HCT116 (cell line): Measurements from ENCODE around the gene GNAS-AS1. TPM values are rescaled to one million over a fixed set of nuclear protein-coding genes. Genes with fewer than 3 reads are reported as not detected.

ENCODE experiments used
- ATAC-seq: fragments of 200-7000 bp; cut with Tn5 transposase; 2 replicates; pipeline ENCODE4 v1.9.1; 2020; ENCODE audit warnings: mild to moderate bottlenecking, moderate library complexity
- BruUV-seq: library from RNA; stranded (reverse); fragments of 400-500 nt; replicated peaks from 2 replicates; lab custom pipeline; 2021; lab: Mats Ljungman, UMichigan
- CTCF ChIA-PET: fragments of 300-600 bp; sonication (Branson Sonifier 250); formaldehyde crosslinking; loops from one replicate; lab custom pipeline; 2021; ENCODE audit warnings: antibody characterized with exemption; lab: Charles Lee
- POLR2A ChIA-PET: fragments of 300-600, 350-600 bp; sonication (Branson Sonifier 250); formaldehyde crosslinking; loops from one replicate; lab custom pipeline; 2021; ENCODE audit warnings: antibody characterized with exemption; lab: Charles Lee
- RAD21 ChIA-PET, 2 experiments: fragments of 300-600 bp; sonication (Branson Sonifier 250); formaldehyde crosslinking; loops; one replicate each; lab custom pipeline; 2023; ENCODE audit warnings: low total read pairs in 2 of 2; ENCODE audit not compliant: uncharacterized antibody in 2 of 2, unreplicated experiment in 2 of 2, low non-redundant PET in 1 of 2; lab: Charles Lee
- DNase-seq: peaks from one replicate; pipeline ENCODE4 v3.0.0-alpha.2; 2010; ENCODE audit warnings: low read depth, low spot score
- H2AFZ ChIP-seq: fragments of 200-600 bp; shearing (Covaris generic), sonication (generic); 2 replicates; pipeline ENCODE4 v1.6.1; 2017; ENCODE audit warnings: low read depth, mixed run types, mixed read lengths, antibody characterized with exemption, low read length; ENCODE audit not compliant: poor library complexity, severe bottlenecking
- H3K27ac ChIP-seq: 2 replicates; pipeline ENCODE4 v1.5.1; 2012; ENCODE audit warnings: low read depth, low read length
- H3K27me3 ChIP-seq: fragments of 200-600 bp; sonication (generic); 2 replicates; pipeline ENCODE4 v1.6.1; 2016; ENCODE audit warnings: mixed run types, low read length, mixed read lengths; ENCODE audit not compliant: insufficient read depth
- H3K36me3 ChIP-seq, 2 experiments: fragments of 200-500 bp in 1 of 2; fragments of 200-600 bp in 1 of 2; sonication (Bioruptor generic) in 1 of 2; sonication (generic) in 1 of 2; 2 replicates each; pipeline versions ENCODE4 v1.5.1 to v1.6.1; 2014 to 2016; ENCODE audit warnings: low read length in 2 of 2, inconsistent platforms in 1 of 2, mixed read lengths in 1 of 2, mixed run types in 1 of 2; ENCODE audit not compliant: insufficient read depth in 2 of 2, control insufficient read depth in 1 of 2
- H3K4me1 ChIP-seq, 2 experiments: fragments of 200-600 bp in 1 of 2; sonication (generic) in 1 of 2; 2 replicates each; pipeline versions ENCODE4 v1.5.1 to v1.6.1; 2012 to 2017; ENCODE audit warnings: low read length in 2 of 2, inconsistent platforms in 1 of 2, mild to moderate bottlenecking in 1 of 2, mixed read lengths in 1 of 2, mixed run types in 1 of 2, moderate library complexity in 1 of 2; ENCODE audit not compliant: insufficient read depth in 2 of 2, control insufficient read depth in 1 of 2
- H3K4me2 ChIP-seq: fragments of 200-600 bp; sonication (generic); 2 replicates; pipeline ENCODE4 v1.6.1; 2017; ENCODE audit warnings: mixed run types, low read length, mixed read lengths
- H3K4me3 ChIP-seq, 2 experiments: fragments of 200-600 bp in 1 of 2; sonication (generic) in 1 of 2; replicated peaks in 1 of 2; 2 replicates each; pipeline ENCODE4 v1.5.1; 2011 to 2016; ENCODE audit warnings: low read length in 2 of 2, control low read depth in 1 of 2, low read depth in 1 of 2, mild to moderate bottlenecking in 1 of 2, mixed read lengths in 1 of 2, mixed run types in 1 of 2
- H3K79me2 ChIP-seq: fragments of 200-600 bp; sonication (generic); 2 replicates; pipeline ENCODE4 v1.6.1; 2017; ENCODE audit warnings: mild to moderate bottlenecking, mixed run types, low read length, moderate library complexity, mixed read lengths; ENCODE audit not compliant: insufficient read depth
- H3K9ac ChIP-seq: fragments of 200-600 bp; sonication (generic); 2 replicates; pipeline ENCODE4 v1.6.1; 2016; ENCODE audit warnings: low read length, mixed read lengths
- H3K9me2 ChIP-seq: fragments of 200-600 bp; sonication (generic), shearing (Covaris generic); 2 replicates; pipeline ENCODE4 v1.6.1; 2017; ENCODE audit warnings: mixed run types, mild to moderate bottlenecking, moderate library complexity; ENCODE audit not compliant: insufficient read depth
- H3K9me3 ChIP-seq, 2 experiments: fragments of 200-500 bp in 1 of 2; fragments of 200-600 bp in 1 of 2; sonication (Bioruptor generic) in 1 of 2; sonication (generic) in 1 of 2; 2 replicates each; pipeline ENCODE4 v1.6.1; 2014 to 2017; ENCODE audit warnings: low read length in 2 of 2, mixed read lengths in 2 of 2, inconsistent platforms in 1 of 2, low read depth in 1 of 2, mild to moderate bottlenecking in 1 of 2, mixed run types in 1 of 2, moderate library complexity in 1 of 2; ENCODE audit not compliant: control insufficient read depth in 1 of 2, insufficient read depth in 1 of 2
- H4K20me1 ChIP-seq: fragments of 200-600 bp; sonication (generic), shearing (Covaris generic); 2 replicates; pipeline ENCODE4 v1.6.1; 2017; ENCODE audit warnings: mixed run types, mild to moderate bottlenecking, moderate library complexity; ENCODE audit not compliant: insufficient read depth
- EGR1 ChIP-seq: IDR thresholded peaks from 2 replicates; pipeline ENCODE4 v1.6.1; 2012; ENCODE audit warnings: low read depth
- JUND ChIP-seq: IDR thresholded peaks from 2 replicates; pipeline ENCODE4 v1.6.1; 2012
- RAD21 ChIP-seq: IDR thresholded peaks from 2 replicates; pipeline ENCODE4 v1.6.1; 2012; ENCODE audit warnings: low read depth, mild to moderate bottlenecking
- SIN3A ChIP-seq: IDR thresholded peaks from 2 replicates; pipeline ENCODE4 v1.6.1; 2012; ENCODE audit warnings: low read depth
- SRF ChIP-seq: IDR thresholded peaks from 2 replicates; pipeline ENCODE4 v1.6.1; 2012; ENCODE audit warnings: low read depth
- YY1 ChIP-seq: IDR thresholded peaks from 2 replicates; pipeline ENCODE4 v1.6.1; 2011; ENCODE audit warnings: low read length, low read depth, moderate library complexity, mild to moderate bottlenecking; ENCODE audit not compliant: insufficient replicate concordance; ENCODE audit errors: extremely low read depth
- ZFX ChIP-seq: fragments of 450-650 bp; IDR thresholded peaks from 2 replicates; pipeline ENCODE4 v1.6.1; 2017
- ZNF274 ChIP-seq: fragments of 200-500 bp; sonication (Bioruptor generic); IDR thresholded peaks from 2 replicates; pipeline ENCODE4 v1.6.1; 2014; ENCODE audit warnings: mild to moderate bottlenecking, low read depth, low read length, inconsistent platforms
- intact Hi-C: fragments of 100-400 bp; cut with micrococcal nuclease; formaldehyde crosslinking; loops from 2 replicates; pipeline ENCODE4 v1.10.0; 2022
- total RNA-seq: library from RNA; stranded (reverse); gene quantifications from one replicate; pipeline ENCODE4 v1.2.1, GENCODE V29; 2021; ENCODE audit not compliant: unreplicated experiment
- TF ChIP-seq, protein P1 (sequence below): IDR thresholded peaks from 2 replicates; pipeline ENCODE4 v1.6.1; 2012; ENCODE audit warnings: low read depth
- TF ChIP-seq, protein P2 (sequence below): IDR thresholded peaks from 2 replicates; pipeline ENCODE4 v1.6.1; 2012
- TF ChIP-seq, protein P3 (sequence below): IDR thresholded peaks from 2 replicates; pipeline ENCODE4 v1.6.1; 2012
- TF ChIP-seq, protein P4 (sequence below): IDR thresholded peaks from 2 replicates; pipeline ENCODE4 v1.6.1; 2011; ENCODE audit warnings: mild to moderate bottlenecking, low read length, moderate library complexity; ENCODE audit not compliant: insufficient replicate concordance; ENCODE audit errors: extremely low read depth
- TF ChIP-seq, protein P5 (sequence below), 3 experiments: fragments of 200-600 bp in 1 of 3; sonication (generic) in 1 of 3; IDR thresholded peaks in 2 of 3; conservative IDR thresholded peaks in 1 of 3; 2 replicates each; pipeline ENCODE4 v1.5.1; 2012 to 2017; ENCODE audit warnings: low read depth in 2 of 3, low read length in 2 of 3, antibody characterized with exemption in 1 of 3, borderline replicate concordance in 1 of 3, control low read depth in 1 of 3, mild to moderate bottlenecking in 1 of 3, mixed read lengths in 1 of 3, mixed run types in 1 of 3, moderate library complexity in 1 of 3; ENCODE audit not compliant: insufficient read depth in 1 of 3

GNAS-AS1 gene
- total RNA-seq, 1 experiment from 2014 or later = not detected

DNA sequence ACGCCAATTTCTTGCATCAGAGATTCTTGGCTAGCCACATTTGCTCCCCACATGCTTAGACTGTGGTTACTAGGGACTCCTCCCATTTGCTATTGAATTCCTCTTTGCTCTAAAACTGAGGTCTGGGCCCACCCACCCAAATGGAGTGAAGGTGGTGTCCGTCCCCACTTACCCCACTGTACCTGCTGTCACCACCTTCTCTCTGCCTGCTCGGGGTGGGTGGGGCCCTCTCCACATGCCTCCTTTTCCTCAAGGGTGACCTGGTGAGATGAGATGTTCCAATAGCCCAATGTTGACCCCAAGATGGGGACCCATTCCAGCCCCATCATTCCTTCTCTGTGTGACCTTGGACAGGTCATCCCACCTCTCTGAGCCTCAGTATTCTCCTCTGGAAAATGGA is 74.6 kb downstream of the GNAS-AS1 start (continued):
- TF ChIP-seq, protein P1, sequence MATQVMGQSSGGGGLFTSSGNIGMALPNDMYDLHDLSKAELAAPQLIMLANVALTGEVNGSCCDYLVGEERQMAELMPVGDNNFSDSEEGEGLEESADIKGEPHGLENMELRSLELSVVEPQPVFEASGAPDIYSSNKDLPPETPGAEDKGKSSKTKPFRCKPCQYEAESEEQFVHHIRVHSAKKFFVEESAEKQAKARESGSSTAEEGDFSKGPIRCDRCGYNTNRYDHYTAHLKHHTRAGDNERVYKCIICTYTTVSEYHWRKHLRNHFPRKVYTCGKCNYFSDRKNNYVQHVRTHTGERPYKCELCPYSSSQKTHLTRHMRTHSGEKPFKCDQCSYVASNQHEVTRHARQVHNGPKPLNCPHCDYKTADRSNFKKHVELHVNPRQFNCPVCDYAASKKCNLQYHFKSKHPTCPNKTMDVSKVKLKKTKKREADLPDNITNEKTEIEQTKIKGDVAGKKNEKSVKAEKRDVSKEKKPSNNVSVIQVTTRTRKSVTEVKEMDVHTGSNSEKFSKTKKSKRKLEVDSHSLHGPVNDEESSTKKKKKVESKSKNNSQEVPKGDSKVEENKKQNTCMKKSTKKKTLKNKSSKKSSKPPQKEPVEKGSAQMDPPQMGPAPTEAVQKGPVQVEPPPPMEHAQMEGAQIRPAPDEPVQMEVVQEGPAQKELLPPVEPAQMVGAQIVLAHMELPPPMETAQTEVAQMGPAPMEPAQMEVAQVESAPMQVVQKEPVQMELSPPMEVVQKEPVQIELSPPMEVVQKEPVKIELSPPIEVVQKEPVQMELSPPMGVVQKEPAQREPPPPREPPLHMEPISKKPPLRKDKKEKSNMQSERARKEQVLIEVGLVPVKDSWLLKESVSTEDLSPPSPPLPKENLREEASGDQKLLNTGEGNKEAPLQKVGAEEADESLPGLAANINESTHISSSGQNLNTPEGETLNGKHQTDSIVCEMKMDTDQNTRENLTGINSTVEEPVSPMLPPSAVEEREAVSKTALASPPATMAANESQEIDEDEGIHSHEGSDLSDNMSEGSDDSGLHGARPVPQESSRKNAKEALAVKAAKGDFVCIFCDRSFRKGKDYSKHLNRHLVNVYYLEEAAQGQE = no peak

DNA sequence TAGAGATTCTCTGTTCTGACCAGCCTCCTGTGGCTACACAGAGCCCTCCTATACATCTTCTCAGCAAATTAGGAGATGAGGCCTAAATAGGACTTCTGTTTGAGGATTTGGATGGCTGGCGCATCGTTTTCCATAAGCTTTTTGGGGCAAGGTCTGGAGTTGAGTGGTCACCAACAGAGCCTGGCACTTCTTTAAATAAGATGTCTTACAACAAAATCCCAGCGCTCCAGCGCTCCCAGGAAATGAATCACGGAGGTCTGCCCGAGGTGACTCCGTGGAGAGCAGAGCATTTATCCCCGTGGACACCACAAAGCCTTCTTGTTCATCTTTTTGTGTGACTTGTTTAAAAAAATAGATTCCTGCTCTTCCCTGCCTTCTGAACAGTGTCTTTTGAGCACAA is 75.3 kb downstream of the GNAS-AS1 start:
- no peaks in the 10 kb centered on the region for H3K36me3 ChIP-seq
- ChIA-PET POLR2A (no interaction called here), CTCF (no interaction called here), RAD21 (no interaction called here)
- no peak overlapping the region for H3K4me3 ChIP-seq
- no peaks in the 10 kb centered on the region for H3K9me3 ChIP-seq
- intact Hi-C loops = no loop called here
- no peaks in the 10 kb centered on the region for H3K9me2 ChIP-seq
- no peak overlapping the region for H3K27ac ChIP-seq
- H3K4me1 ChIP-seq = no peaks in the 10 kb centered on the region
- H3K79me2 ChIP-seq = no peaks in the 10 kb centered on the region
- no peaks in the 10 kb centered on the region for H4K20me1 ChIP-seq
- ATAC-seq = no peak
- H3K9ac ChIP-seq = no peak overlapping the region
- no TSS peak for BruUV-seq
- peaks cover 56% of the 10 kb centered on the region for H3K27me3 ChIP-seq
- DNase-seq = no peak
- H3K4me2 ChIP-seq = no peak overlapping the region
- H2AFZ ChIP-seq = no peak overlapping the region
- TF ChIP-seq SIN3A (no peak), SRF (no peak), ZNF274 (no peak), JUND (no peak), RAD21 (no peak), ZFX (no peak), EGR1 (no peak), YY1 (no peak)
- TF ChIP-seq, protein P2, sequence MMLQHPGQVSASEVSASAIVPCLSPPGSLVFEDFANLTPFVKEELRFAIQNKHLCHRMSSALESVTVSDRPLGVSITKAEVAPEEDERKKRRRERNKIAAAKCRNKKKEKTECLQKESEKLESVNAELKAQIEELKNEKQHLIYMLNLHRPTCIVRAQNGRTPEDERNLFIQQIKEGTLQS = no peak
- TF ChIP-seq, protein P1 = no peak
- TF ChIP-seq, protein P3, sequence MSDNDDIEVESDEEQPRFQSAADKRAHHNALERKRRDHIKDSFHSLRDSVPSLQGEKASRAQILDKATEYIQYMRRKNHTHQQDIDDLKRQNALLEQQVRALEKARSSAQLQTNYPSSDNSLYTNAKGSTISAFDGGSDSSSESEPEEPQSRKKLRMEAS = no peak
- TF ChIP-seq, protein P4, sequence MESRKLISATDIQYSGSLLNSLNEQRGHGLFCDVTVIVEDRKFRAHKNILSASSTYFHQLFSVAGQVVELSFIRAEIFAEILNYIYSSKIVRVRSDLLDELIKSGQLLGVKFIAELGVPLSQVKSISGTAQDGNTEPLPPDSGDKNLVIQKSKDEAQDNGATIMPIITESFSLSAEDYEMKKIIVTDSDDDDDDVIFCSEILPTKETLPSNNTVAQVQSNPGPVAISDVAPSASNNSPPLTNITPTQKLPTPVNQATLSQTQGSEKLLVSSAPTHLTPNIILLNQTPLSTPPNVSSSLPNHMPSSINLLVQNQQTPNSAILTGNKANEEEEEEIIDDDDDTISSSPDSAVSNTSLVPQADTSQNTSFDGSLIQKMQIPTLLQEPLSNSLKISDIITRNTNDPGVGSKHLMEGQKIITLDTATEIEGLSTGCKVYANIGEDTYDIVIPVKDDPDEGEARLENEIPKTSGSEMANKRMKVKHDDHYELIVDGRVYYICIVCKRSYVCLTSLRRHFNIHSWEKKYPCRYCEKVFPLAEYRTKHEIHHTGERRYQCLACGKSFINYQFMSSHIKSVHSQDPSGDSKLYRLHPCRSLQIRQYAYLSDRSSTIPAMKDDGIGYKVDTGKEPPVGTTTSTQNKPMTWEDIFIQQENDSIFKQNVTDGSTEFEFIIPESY = no peak
- TF ChIP-seq, protein P5, sequence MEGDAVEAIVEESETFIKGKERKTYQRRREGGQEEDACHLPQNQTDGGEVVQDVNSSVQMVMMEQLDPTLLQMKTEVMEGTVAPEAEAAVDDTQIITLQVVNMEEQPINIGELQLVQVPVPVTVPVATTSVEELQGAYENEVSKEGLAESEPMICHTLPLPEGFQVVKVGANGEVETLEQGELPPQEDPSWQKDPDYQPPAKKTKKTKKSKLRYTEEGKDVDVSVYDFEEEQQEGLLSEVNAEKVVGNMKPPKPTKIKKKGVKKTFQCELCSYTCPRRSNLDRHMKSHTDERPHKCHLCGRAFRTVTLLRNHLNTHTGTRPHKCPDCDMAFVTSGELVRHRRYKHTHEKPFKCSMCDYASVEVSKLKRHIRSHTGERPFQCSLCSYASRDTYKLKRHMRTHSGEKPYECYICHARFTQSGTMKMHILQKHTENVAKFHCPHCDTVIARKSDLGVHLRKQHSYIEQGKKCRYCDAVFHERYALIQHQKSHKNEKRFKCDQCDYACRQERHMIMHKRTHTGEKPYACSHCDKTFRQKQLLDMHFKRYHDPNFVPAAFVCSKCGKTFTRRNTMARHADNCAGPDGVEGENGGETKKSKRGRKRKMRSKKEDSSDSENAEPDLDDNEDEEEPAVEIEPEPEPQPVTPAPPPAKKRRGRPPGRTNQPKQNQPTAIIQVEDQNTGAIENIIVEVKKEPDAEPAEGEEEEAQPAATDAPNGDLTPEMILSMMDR (IDR thresholded peaks at IDR 0.05 in 2 of 3, conservative IDR thresholded peaks at IDR 0.05 in 1 of 3; ENCODE audit: borderline replicate concordance in 1 of 3, insufficient read depth in 1 of 3, low read depth in 2 of 3, low read length in 2 of 3) = no peak
